ENCODE data around the gene SPATA13. TPM values are rescaled to one million over a fixed set of nuclear protein-coding genes. Genes with fewer than 3 reads are reported as not detected.

SPATA13 gene
- total RNA-seq, 1 experiment from 2014 or later, result 21.4 TPM

DNA sequence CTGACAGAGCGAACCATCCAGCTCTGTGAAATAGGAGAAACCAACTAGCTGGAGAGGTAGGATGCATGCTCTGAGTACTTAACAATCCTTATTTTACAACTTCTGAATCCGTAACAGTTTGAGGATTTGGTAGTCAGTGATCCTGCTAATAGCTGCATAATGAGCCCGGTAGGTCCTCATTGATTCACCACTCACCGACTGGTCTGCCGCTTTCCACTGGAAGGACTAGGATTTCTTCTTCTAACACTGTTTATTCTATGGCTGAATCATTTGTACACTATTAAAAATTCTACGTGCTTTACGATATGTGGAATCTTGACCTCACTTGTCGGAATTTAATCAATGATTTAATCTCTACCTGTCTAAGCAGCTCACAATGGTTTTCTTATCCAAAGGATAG, 33.9 kb downstream of the SPATA13 start:
- Histone ChIP-seq H3K27me3 (ENCODE audit: insufficient read depth, low read length) (no peaks in the 10 kb centered on the region), H3K4me2 (ENCODE audit: low read length) (no peak overlapping the region), H2AFZ (ENCODE audit: low read depth, low read length, poor library complexity, severe bottlenecking) (no peak overlapping the region), H3K4me3 (replicated peaks in 1 of 2; ENCODE audit: low read depth in 1 of 2, low read length in 2 of 2) (no peak overlapping the region), H3K9me2 (ENCODE audit: insufficient read depth) (no peaks in the 10 kb centered on the region), H3K36me3 (ENCODE audit: control insufficient read depth in 1 of 2, insufficient read depth in 2 of 2, low read length in 2 of 2) (no peaks in the 10 kb centered on the region), H3K79me2 (ENCODE audit: insufficient read depth, low read length) (peaks cover 69% of the 10 kb centered on the region), H3K9me3 (ENCODE audit: control insufficient read depth in 1 of 2, insufficient read depth in 1 of 2, low read depth in 1 of 2, low read length in 2 of 2) (no peaks in the 10 kb centered on the region), H3K9ac (ENCODE audit: low read length) (no peak overlapping the region), H3K4me1 (ENCODE audit: control insufficient read depth in 1 of 2, insufficient read depth in 2 of 2, low read length in 2 of 2) (no peaks in the 10 kb centered on the region), H3K27ac (ENCODE audit: low read depth, low read length) (no peak overlapping the region), H4K20me1 (ENCODE audit: insufficient read depth) (no peaks in the 10 kb centered on the region; the same call in 1 of the 2 replicates)
- POLR2A ChIA-PET, result no interaction called here
- RAD21 ChIA-PET (ENCODE audit: low non-redundant PET in 1 of 2, low total read pairs in 2 of 2, uncharacterized antibody in 2 of 2, unreplicated experiment in 2 of 2), result no interaction called here
- DNase-seq (ENCODE audit: low read depth, low spot score) (no peak), ATAC-seq (no peak)
- intact Hi-C loops (cut with micrococcal nuclease), result no loop called here
- no TSS peak for BruUV-seq (replicated peaks)
- TF ChIP-seq POLR2AphosphoS5 (IDR thresholded peaks at IDR 0.05; ENCODE audit: low read depth, low read length) (no peak), CEBPB (IDR thresholded peaks at IDR 0.05; ENCODE audit: low read depth) (no peak), SP1 (IDR thresholded peaks at IDR 0.05; ENCODE audit: low read depth) (no peak), SRF (IDR thresholded peaks at IDR 0.05; ENCODE audit: low read depth) (no peak)
- TF ChIP-seq, protein P1, sequence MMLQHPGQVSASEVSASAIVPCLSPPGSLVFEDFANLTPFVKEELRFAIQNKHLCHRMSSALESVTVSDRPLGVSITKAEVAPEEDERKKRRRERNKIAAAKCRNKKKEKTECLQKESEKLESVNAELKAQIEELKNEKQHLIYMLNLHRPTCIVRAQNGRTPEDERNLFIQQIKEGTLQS (IDR thresholded peaks at IDR 0.05), result no peak
- CTCF ChIA-PET, result no interaction called here

DNA sequence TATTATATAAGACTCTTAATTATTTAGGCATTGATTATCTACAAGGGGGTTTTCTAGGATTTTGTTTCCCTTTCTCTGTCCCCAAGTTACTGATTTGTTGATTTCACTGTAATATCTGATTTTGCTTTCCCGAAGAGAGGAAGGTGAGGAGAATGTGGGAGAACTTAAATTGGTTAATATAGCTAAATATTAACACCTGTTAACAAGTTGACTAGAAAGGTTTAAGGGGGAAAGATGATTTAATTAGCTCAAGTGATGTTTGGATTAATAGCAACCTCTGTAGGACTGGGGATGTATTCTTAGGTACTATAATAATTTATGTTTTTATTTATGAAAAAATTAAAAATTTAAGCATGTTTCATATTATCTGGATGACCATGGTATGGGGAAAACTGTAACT, 35.1 kb downstream of the SPATA13 start:
- POLR2A ChIA-PET, result interaction anchor here (0.8 kb wide), 1 partner anchor 35 kb away, joined by 3 read pairs; the partner anchor contains the start of gene SPATA13
- no peaks in the 10 kb centered on the region for H3K27me3 ChIP-seq (ENCODE audit: insufficient read depth, low read length)
- intact Hi-C loops (cut with micrococcal nuclease), result no loop called here

More for the DNA sequence above, 35.1 kb downstream of the SPATA13 start:
- Histone ChIP-seq H4K20me1 (ENCODE audit: insufficient read depth) (no peaks in the 10 kb centered on the region; the same call in 1 of the 2 replicates), H3K4me1 (ENCODE audit: control insufficient read depth in 1 of 2, insufficient read depth in 2 of 2, low read length in 2 of 2) (no peaks in the 10 kb centered on the region), H3K9ac (ENCODE audit: low read length) (no peak overlapping the region), H3K9me2 (ENCODE audit: insufficient read depth) (no peaks in the 10 kb centered on the region), H3K27ac (ENCODE audit: low read depth, low read length) (no peak overlapping the region), H3K36me3 (ENCODE audit: control insufficient read depth in 1 of 2, insufficient read depth in 2 of 2, low read length in 2 of 2) (no peaks in the 10 kb centered on the region), H3K4me2 (ENCODE audit: low read length) (no peak overlapping the region), H3K79me2 (ENCODE audit: insufficient read depth, low read length) (peaks cover 72% of the 10 kb centered on the region), H3K4me3 (replicated peaks in 1 of 2; ENCODE audit: low read depth in 1 of 2, low read length in 2 of 2) (no peak overlapping the region), H3K9me3 (ENCODE audit: control insufficient read depth in 1 of 2, insufficient read depth in 1 of 2, low read depth in 1 of 2, low read length in 2 of 2) (no peaks in the 10 kb centered on the region), H2AFZ (ENCODE audit: low read depth, low read length, poor library complexity, severe bottlenecking) (no peak overlapping the region)
- TF ChIP-seq ZNF274 (IDR thresholded peaks at IDR 0.05; ENCODE audit: low read depth, low read length) (no peak), JUND (IDR thresholded peaks at IDR 0.05) (no peak), EZH2phosphoT487 (IDR thresholded peaks at IDR 0.05; ENCODE audit: borderline replicate concordance) (no peak)
- TF ChIP-seq, protein P2, sequence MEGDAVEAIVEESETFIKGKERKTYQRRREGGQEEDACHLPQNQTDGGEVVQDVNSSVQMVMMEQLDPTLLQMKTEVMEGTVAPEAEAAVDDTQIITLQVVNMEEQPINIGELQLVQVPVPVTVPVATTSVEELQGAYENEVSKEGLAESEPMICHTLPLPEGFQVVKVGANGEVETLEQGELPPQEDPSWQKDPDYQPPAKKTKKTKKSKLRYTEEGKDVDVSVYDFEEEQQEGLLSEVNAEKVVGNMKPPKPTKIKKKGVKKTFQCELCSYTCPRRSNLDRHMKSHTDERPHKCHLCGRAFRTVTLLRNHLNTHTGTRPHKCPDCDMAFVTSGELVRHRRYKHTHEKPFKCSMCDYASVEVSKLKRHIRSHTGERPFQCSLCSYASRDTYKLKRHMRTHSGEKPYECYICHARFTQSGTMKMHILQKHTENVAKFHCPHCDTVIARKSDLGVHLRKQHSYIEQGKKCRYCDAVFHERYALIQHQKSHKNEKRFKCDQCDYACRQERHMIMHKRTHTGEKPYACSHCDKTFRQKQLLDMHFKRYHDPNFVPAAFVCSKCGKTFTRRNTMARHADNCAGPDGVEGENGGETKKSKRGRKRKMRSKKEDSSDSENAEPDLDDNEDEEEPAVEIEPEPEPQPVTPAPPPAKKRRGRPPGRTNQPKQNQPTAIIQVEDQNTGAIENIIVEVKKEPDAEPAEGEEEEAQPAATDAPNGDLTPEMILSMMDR (IDR thresholded peaks at IDR 0.05 in 2 of 3, conservative IDR thresholded peaks at IDR 0.05 in 1 of 3; ENCODE audit: borderline replicate concordance in 1 of 3, insufficient read depth in 1 of 3, low read depth in 2 of 3, low read length in 2 of 3), result no peak
- no peak for DNase-seq (ENCODE audit: low read depth, low spot score)
- no peak for ATAC-seq
- CTCF ChIA-PET, result interaction anchor here (0.7 to 1.0 kb wide), 2 partner anchors 33 to 143 kb away, joined by 3 to 5 read pairs; no protein-coding TSS in a partner anchor
- no TSS peak for BruUV-seq (replicated peaks)
- RAD21 ChIA-PET (ENCODE audit: low non-redundant PET in 1 of 2, low total read pairs in 2 of 2, uncharacterized antibody in 2 of 2, unreplicated experiment in 2 of 2), result no interaction called here

All from HCT116 (cell line).